Measurements from ENCODE around the gene ZFP57. TPM values are rescaled to one million over a fixed set of nuclear protein-coding genes. Genes with fewer than 3 reads are reported as not detected.
A peak's percentile ranks its signal among the peaks of the same experiment; 100 is the strongest.

ZFP57 gene
- polyA plus RNA-seq, 4 donors, result 0.14 to 0.19 (median 0.15) TPM; not detected in 1

GRCh38 chr6:29627755-29628418 lies 53.1 kb downstream of the ZFP57 start:
- peak in 3 of 4 donors; percentile 36 to 58 (median 45) for DNase-seq (ENCODE audit: low read depth in 4 of 4, low spot score in 3 of 4)

- no peak for DNase-seq (ENCODE audit: low read depth in 4 of 4, low spot score in 3 of 4)
Observed at GRCh38 chr6:29626948-29627754, 53.8 kb downstream of the ZFP57 start.

- DNase-seq (ENCODE audit: low read depth in 4 of 4, low spot score in 3 of 4), result no peak
Observed at GRCh38 chr6:29625337-29625930, 55.5 kb downstream of the ZFP57 start.

- no peak for DNase-seq (ENCODE audit: low read depth in 4 of 4, low spot score in 3 of 4)
Observed at GRCh38 chr6:29624520-29624961, 56.4 kb downstream of the ZFP57 start.

Other genes with a start within 250 kb of the ZFP57 start
- not detected for gene OR10C1, start 241.8 kb downstream of the ZFP57 start, polyA plus RNA-seq (ENCODE audit: insufficient read length in 4 of 4)
- gene OR11A1, start 224.1 kb downstream of the ZFP57 start, polyA plus RNA-seq (ENCODE audit: insufficient read length in 4 of 4), result not detected
- gene OR2H1, start 224.0 kb downstream of the ZFP57 start, polyA plus RNA-seq (ENCODE audit: insufficient read length in 4 of 4), result not detected
- not detected for gene MAS1L, start 193.2 kb downstream of the ZFP57 start, polyA plus RNA-seq (ENCODE audit: insufficient read length in 4 of 4)
- 1 to 10 TPM in 2 of 4 donors, under 1 TPM in 2; 0.70 to 2.1 (median 1.4) TPM for gene UBD, start 121.4 kb downstream of the ZFP57 start, polyA plus RNA-seq (ENCODE audit: insufficient read length in 4 of 4)
- gene OR2H2, start 96.0 kb downstream of the ZFP57 start, polyA plus RNA-seq (ENCODE audit: insufficient read length in 4 of 4), result under 1 TPM in 3 of 4 donors, not detected in 1; 0.12 to 0.17 (median 0.16) TPM
- gene GABBR1, start 48.0 kb downstream of the ZFP57 start, polyA plus RNA-seq (ENCODE audit: insufficient read length in 4 of 4), result 10 to 100 TPM; 57.5 to 81.1 (median 59.3) TPM
- under 1 TPM in 1 of 4 donors, not detected in 3; 0.06 TPM for gene MOG, start 24.1 kb downstream of the ZFP57 start, polyA plus RNA-seq (ENCODE audit: insufficient read length in 4 of 4)
- gene HLA-F, start 42.3 kb upstream of the ZFP57 start, polyA plus RNA-seq (ENCODE audit: insufficient read length in 4 of 4), result 1 to 10 TPM; 5.4 to 6.7 (median 5.9) TPM
- gene HLA-G, start 146.7 kb upstream of the ZFP57 start, polyA plus RNA-seq (ENCODE audit: insufficient read length in 4 of 4), result 10 to 100 TPM in 1 of 4 donors, 1 to 10 TPM in 2, under 1 TPM in 1; 0.53 to 11.2 (median 4.6) TPM